Colonic mucosa (tissue), 4 donors: ENCODE data around the gene CAMKV. TPM values are rescaled to one million over a fixed set of nuclear protein-coding genes. Genes with fewer than 3 reads are reported as not detected.
A peak's percentile ranks its signal among the peaks of the same experiment; 100 is the strongest.

Experiments
- DNase-seq: peaks from one replicate; pipeline ENCODE4 v3.0.0-alpha.2; 2020
- H3K27ac ChIP-seq: fragments of 200-600 bp; one replicate; pipeline ENCODE4 v1.8.0; 2021
- H3K27me3 ChIP-seq: fragments of 200-600 bp; one replicate; pipeline ENCODE4 v1.8.0; 2021
- H3K36me3 ChIP-seq: fragments of 200-600 bp; one replicate; pipeline ENCODE4 v1.8.0; 2021
- H3K4me1 ChIP-seq: fragments of 200-600 bp; one replicate; pipeline ENCODE4 v1.8.0; 2021; ENCODE audit warnings: mild to moderate bottlenecking
- H3K4me3 ChIP-seq: fragments of 200-600 bp; one replicate; pipeline ENCODE4 v1.8.0; 2021
- H3K9ac ChIP-seq, 2 donors: one replicate each; pipeline ENCODE4 v1.7.0; 2013; ENCODE audit warnings: control low read depth in 2 of 2, low read depth in 2 of 2, low read length in 2 of 2
- H3K9me3 ChIP-seq: fragments of 200-600 bp; one replicate; pipeline ENCODE4 v1.8.0; 2021
- CTCF ChIP-seq: fragments of 200-600 bp; IDR thresholded peaks from one replicate; pipeline ENCODE4 v1.8.0; 2022; ENCODE audit warnings: antibody characterized with exemption, mild to moderate bottlenecking
- intact Hi-C: fragments of 100-400 bp; cut with DNase I; formaldehyde crosslinking; loops from one replicate; pipeline ENCODE4 v1.14.1; 2022
- total RNA-seq, 2 donors: library from RNA; stranded (reverse); fragmentation: NEBNext Ultra II Directional in 1 of 2; extraction: Animal tissue kit (Norgen Biotek cat#: 25700) in 1 of 2; gene quantifications; one replicate each; pipeline ENCODE4 v1.2.1, GENCODE V29; 2021
- donor health status: healthy.
- donor health status: DM: no; HTN: no; CAD: no.
- donor health status: DM: no; HTN: no; CAD: no.

Gene CAMKV
- total RNA-seq, 2 donors from 2014 or later: 0.21 to 0.30 TPM

- Histone ChIP-seq H3K36me3 (no peaks in the 10 kb centered on the region), H3K4me1 (peaks cover 18% of the 10 kb centered on the region), H3K4me3 (peak overlapping the region; percentile 22), H3K9ac (no peak overlapping the region), H3K27ac (no peak overlapping the region), H3K9me3 (no peaks in the 10 kb centered on the region), H3K27me3 (peaks cover 28% of the 10 kb centered on the region)
- no peak for TF ChIP-seq CTCF
- intact Hi-C loops: no loop called here
- no peak for DNase-seq
Observed at GRCh38 chr3:49868862-49869466, 742 bp downstream of the CAMKV start.

- Histone ChIP-seq H3K36me3 (no peaks in the 10 kb centered on the region), H3K9ac (no peak overlapping the region), H3K9me3 (no peaks in the 10 kb centered on the region), H3K27me3 (peaks cover 28% of the 10 kb centered on the region), H3K4me1 (peaks cover 9% of the 10 kb centered on the region), H3K27ac (no peak overlapping the region), H3K4me3 (no peak overlapping the region)
- intact Hi-C loops: no loop called here
- no peak for DNase-seq
- TF ChIP-seq CTCF: no peak
Observed at GRCh38 chr3:49867871-49868321, 1.8 kb downstream of the CAMKV start.

GRCh38 chr3:49867400-49867799, 2.3 kb downstream of the CAMKV start:
- peaks cover 28% of the 10 kb centered on the region for H3K27me3 ChIP-seq
- DNase-seq: no peak
- no peak overlapping the region for H3K4me3 ChIP-seq
- no peak overlapping the region for H3K27ac ChIP-seq
- H3K9me3 ChIP-seq: no peaks in the 10 kb centered on the region
- no peak for TF ChIP-seq CTCF
- H3K4me1 ChIP-seq: peaks cover 9% of the 10 kb centered on the region
- no peak overlapping the region for H3K9ac ChIP-seq
- no peaks in the 10 kb centered on the region for H3K36me3 ChIP-seq
- intact Hi-C loops: no loop called here

- Histone ChIP-seq H3K27me3 (peaks cover 21% of the 10 kb centered on the region), H3K4me1 (peaks cover 9% of the 10 kb centered on the region), H3K9me3 (no peaks in the 10 kb centered on the region), H3K36me3 (no peaks in the 10 kb centered on the region), H3K9ac (no peak overlapping the region), H3K4me3 (no peak overlapping the region), H3K27ac (no peak overlapping the region)
- intact Hi-C loops: no loop called here
- no peak for DNase-seq
- no peak for TF ChIP-seq CTCF
Observed at GRCh38 chr3:49865198-49865784, 4.4 kb downstream of the CAMKV start.

- intact Hi-C loops: no loop called here
- no peak overlapping the region for H3K9ac ChIP-seq
- peaks cover 14% of the 10 kb centered on the region for H3K27me3 ChIP-seq
- H3K4me3 ChIP-seq: no peak overlapping the region
- no peak for DNase-seq
- peaks cover 7% of the 10 kb centered on the region for H3K4me1 ChIP-seq
- no peaks in the 10 kb centered on the region for H3K9me3 ChIP-seq
- H3K27ac ChIP-seq: no peak overlapping the region
- no peak for TF ChIP-seq CTCF
- H3K36me3 ChIP-seq: no peaks in the 10 kb centered on the region
Observed at GRCh38 chr3:49864505-49864904, 5.2 kb downstream of the CAMKV start.
